Retinal pigment epithelial cell (primary cell): ENCODE data around the gene FBXL20.
"Not testable (repeated sequence)": the region's sequence is repeated elsewhere in the genome, so short reads cannot be mapped to it uniquely, and the experiment has no call there.

Experiments
- DNase-seq: peaks from one replicate; pipeline ENCODE4 v3.0.0-alpha.2; 2010; ENCODE audit warnings: low read depth
- H3K4me3 ChIP-seq: 2 replicates; pipeline ENCODE4 v1.5.1; 2011; ENCODE audit warnings: mild to moderate bottlenecking, low read length, control low read depth, moderate library complexity
- TF ChIP-seq, protein P1 (sequence below): conservative IDR thresholded peaks from 2 replicates; pipeline ENCODE4 v1.5.1; 2011; ENCODE audit warnings: low read depth, low read length, control low read depth, inconsistent platforms

The FBXL20 gene

DNA sequence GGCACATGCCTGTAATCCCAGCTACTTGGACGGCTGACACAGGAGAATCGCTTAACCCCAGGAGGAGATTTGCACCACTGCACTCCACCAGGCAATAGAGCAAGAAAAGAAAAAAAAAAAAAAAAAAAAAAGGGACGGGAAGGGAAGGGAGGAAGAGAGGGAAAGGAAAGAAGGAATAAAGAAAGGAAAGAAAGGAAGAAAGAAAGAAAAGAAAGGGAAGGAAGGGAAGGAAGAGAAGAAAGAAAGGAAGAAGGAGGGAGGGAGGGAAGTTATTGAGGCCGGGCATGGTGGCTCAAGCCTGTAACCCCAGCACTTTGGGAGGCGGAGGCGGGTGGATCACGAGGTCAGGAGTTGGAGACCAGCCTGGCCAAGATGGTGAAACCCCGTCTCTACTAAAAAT lies 125.3 kb downstream of the FBXL20 start:
- H3K4me3 ChIP-seq: no peak overlapping the region
- TF ChIP-seq, protein P1, sequence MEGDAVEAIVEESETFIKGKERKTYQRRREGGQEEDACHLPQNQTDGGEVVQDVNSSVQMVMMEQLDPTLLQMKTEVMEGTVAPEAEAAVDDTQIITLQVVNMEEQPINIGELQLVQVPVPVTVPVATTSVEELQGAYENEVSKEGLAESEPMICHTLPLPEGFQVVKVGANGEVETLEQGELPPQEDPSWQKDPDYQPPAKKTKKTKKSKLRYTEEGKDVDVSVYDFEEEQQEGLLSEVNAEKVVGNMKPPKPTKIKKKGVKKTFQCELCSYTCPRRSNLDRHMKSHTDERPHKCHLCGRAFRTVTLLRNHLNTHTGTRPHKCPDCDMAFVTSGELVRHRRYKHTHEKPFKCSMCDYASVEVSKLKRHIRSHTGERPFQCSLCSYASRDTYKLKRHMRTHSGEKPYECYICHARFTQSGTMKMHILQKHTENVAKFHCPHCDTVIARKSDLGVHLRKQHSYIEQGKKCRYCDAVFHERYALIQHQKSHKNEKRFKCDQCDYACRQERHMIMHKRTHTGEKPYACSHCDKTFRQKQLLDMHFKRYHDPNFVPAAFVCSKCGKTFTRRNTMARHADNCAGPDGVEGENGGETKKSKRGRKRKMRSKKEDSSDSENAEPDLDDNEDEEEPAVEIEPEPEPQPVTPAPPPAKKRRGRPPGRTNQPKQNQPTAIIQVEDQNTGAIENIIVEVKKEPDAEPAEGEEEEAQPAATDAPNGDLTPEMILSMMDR: no peak
- DNase-seq: no peak

DNA sequence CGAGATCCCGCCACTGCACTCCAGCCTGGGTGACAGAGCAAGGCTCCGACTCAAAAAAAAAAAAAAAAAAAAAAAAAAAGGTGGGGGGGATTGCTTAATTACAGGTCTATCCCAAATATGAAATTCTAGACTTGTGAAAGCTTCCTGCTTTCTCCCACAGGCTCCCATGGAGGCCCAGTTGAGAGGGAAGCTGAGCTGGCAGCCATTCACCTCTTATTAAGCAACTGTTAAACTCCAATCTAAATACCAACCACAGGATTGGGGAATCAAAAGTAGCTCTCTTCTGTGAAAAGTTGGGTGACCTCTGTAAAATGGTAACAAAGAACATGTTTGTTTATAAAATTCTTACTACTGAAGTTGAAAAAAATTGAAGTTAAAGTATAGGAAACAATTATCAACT lies 129.9 kb downstream of the FBXL20 start:
- DNase-seq: no peak
- H3K4me3 ChIP-seq: no peak overlapping the region
- TF ChIP-seq, protein P1: no peak

DNA sequence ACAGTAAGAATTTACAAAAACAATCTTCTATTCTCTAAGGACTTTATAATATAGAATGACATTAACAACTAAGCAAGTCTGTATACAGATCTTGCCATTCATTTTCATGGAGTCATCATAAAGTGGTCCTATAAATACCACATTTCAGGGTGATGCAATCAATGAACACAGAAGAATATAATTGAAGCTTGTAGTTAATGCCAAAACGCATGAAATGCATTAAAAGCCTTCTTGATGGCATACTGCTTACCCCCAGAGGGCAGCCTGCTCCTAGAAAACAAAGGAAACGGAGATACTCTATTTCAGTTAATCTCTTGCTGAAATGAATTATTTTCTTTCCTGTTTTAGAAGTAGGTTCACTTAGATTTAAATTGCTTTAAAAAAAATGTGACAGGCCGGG lies 130.5 kb downstream of the FBXL20 start:
- TF ChIP-seq, protein P1: peak; percentile 62
- peak; percentile 16 for DNase-seq
- no peak overlapping the region for H3K4me3 ChIP-seq

DNA sequence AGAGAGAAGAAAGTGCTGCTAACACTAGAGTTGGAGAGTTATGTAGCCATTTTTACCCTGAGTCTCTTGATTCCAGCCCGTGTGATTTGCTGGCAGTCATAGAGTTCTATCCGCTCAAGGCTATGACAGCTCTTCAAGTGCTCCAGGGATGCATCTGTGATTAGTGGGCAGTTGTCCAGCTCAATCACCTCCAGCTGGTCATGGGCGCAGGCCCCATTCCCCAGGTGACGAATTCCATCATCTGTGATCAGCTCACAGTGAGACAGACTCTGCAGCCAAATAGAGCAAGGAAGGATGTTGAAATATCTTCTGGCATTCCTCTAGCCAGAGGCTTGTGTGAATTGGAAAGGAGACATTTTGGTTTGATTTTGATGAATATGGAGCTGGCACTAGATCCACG lies 137.3 kb downstream of the FBXL20 start:
- DNase-seq: no peak
- no peak overlapping the region for H3K4me3 ChIP-seq
- TF ChIP-seq, protein P1: no peak

DNA sequence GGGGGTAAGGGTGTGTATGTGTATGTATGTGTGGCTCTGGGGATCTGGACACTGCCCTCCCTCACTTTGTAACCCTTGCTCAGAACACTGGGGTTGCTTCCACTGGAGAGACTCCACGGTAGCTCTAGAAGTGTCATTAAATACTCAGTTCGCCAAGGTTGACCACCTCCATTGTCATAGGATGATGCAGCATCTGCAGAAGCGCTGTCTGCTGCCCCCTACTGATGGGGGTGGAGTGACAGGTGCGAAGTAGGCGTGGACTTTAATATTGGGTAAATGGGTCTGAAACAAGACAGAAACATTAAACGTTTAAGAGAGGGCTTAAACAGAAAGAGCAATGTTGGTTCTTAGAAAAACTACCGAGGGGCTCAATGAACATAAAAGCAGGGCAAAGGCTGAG lies 140.1 kb downstream of the FBXL20 start:
- no peak overlapping the region for H3K4me3 ChIP-seq
- no peak for DNase-seq
- TF ChIP-seq, protein P1: peak; percentile 45

DNA sequence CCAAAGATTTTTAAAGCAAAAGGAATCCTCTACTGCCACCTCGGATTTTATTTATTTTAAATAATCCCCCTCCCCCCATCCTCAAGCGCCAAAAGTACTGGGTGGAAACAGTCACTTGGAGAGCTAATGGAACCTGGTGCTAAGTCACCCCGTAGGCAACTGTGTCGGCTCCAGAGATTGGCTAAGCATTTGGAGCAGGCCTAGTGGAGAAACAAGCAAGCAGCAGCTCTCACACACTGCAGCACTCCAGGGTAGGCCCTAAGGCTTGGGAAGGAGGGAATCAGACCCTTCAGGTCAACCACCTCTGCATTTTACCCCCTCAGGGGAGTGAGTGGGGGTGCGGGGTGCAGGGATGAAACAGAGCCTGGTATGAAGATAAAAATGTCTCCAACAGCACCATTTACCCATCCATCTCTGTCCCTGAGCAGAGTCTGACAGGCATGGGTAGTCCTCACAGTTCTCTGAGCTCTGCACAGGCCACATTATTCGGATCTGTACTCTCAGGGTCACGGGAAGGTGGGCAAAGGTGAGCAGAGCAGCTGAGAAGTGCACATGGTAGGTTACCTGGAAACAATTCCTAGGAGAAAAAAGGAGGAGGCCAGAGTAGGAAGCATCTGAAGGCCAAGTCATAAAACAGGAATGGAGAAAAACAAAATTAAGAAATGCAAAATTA lies 148.5 kb downstream of the FBXL20 start:
- no peak for DNase-seq
- no peak overlapping the region for H3K4me3 ChIP-seq
- TF ChIP-seq, protein P1: no peak

DNA sequence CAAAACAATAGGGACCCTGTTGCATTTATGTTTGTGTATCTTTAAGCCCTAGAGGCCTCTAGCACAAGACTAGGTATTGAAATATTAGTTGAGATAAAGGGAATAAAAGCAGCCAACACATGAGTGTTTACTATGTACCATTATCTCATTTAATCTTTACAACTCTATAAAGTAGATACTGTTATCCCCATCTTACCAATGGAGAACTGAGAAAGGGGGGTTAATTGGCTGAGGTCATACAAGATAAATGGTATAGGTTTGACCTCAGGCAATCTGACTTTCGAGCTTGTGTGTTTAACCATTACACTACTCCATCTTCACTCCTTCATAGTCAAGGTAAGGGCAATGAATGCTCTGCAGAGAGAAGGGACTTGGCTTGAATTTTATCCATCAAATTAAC lies 149.4 kb downstream of the FBXL20 start:
- TF ChIP-seq, protein P1: no peak

DNA sequence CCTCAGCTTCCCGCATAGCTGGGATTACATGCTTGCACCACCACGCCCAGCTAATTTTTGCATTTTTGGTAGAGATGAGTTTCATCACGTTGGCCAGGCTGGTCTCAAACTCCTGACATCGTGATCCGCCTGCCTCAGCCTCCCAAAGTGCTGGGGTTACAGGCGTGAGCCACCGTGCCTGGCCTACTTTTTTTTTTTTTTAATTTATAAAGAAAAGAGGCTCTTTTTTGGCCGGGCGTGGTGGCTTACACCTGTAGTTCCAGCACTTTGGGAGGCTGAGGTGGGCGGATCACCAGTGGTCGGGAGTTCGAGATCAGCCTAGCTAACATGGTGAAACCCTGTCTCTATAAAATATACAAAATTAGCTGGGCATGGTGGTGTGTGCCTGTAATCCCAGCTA lies 151.3 kb downstream of the FBXL20 start:
- not testable (repeated sequence) for DNase-seq, H3K4me3 ChIP-seq

More for the DNA sequence above, 149.4 kb downstream of the FBXL20 start:
- DNase-seq: no peak
- no peak overlapping the region for H3K4me3 ChIP-seq
